Measurements from ENCODE around the gene SAFB2.

- TF ChIP-seq REST (IDR thresholded peaks at IDR 0.05; ENCODE audit: insufficient read depth in 1 of 2, low read depth in 2 of 2, low read length in 2 of 2), result no peak
- TF ChIP-seq POLR2AphosphoS5 (IDR thresholded peaks at IDR 0.05; ENCODE audit: low read depth, low read length), result no peak
- TF ChIP-seq SIN3A (IDR thresholded peaks at IDR 0.05; ENCODE audit: borderline replicate concordance, insufficient read depth, low read length), result no peak
- no peak for TF ChIP-seq TAF1 (IDR thresholded peaks at IDR 0.05; ENCODE audit: borderline replicate concordance, insufficient read depth, low read length)
Observed at GRCh38 chr19:5554828-5555227, 67.7 kb downstream of the SAFB2 start.

Data from PFSK-1 (cell line).